Esophagus muscularis mucosa (tissue), 4 donors: ENCODE data around the gene MYBPC1.

Source experiments
- EP300 ChIP-seq: sonication (generic); formaldehyde crosslinking; IDR thresholded peaks from one replicate; pipeline ENCODE4 v1.6.1; 2017; ENCODE audit warnings: antibody characterized with exemption
- POLR2A ChIP-seq: fragments of 450-650 bp; IDR thresholded peaks from one replicate; pipeline ENCODE4 v1.6.1; 2017; ENCODE audit warnings: antibody characterized with exemption, moderate library complexity, mild to moderate bottlenecking, low read depth
- POLR2AphosphoS5 ChIP-seq, 2 donors: sonication (generic); formaldehyde crosslinking; IDR thresholded peaks; one replicate each; pipeline ENCODE4 v1.6.1; 2017; ENCODE audit warnings: antibody characterized with exemption in 2 of 2
- TF ChIP-seq, protein P1 (sequence below), 3 experiments: fragments of 200-600 bp in 2 of 3; fragments of 450-650 bp in 1 of 3; sonication (generic) in 2 of 3; IDR thresholded peaks; one replicate each; pipeline ENCODE4 v1.5.1; 2017 to 2019; ENCODE audit warnings: antibody characterized with exemption in 3 of 3, mild to moderate bottlenecking in 2 of 3, moderate library complexity in 1 of 3

DNA sequence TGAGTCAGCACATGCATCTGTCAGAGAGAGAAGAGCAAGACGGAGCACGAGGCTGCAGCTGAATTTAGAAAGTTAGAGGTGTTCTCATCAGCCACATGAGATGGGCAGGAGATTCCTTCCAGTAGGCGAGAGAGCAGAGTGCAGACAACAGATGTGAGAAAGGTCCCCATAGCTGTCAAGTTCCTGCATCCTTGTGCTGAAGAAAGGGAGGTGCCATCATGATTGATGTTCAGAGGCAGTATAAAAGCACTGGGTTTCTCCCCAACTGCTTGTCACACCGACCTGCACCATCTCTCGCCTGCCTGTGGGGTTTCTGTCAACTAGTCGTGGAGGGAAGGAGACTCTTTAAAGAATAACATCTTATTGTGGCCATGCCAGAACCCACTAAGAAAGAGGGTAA is at the start of gene MYBPC1:
- TF ChIP-seq POLR2A, result peak; percentile 36
- no peak for TF ChIP-seq POLR2AphosphoS5 (IDR thresholded peaks at IDR 0.05)
- TF ChIP-seq, protein P1, sequence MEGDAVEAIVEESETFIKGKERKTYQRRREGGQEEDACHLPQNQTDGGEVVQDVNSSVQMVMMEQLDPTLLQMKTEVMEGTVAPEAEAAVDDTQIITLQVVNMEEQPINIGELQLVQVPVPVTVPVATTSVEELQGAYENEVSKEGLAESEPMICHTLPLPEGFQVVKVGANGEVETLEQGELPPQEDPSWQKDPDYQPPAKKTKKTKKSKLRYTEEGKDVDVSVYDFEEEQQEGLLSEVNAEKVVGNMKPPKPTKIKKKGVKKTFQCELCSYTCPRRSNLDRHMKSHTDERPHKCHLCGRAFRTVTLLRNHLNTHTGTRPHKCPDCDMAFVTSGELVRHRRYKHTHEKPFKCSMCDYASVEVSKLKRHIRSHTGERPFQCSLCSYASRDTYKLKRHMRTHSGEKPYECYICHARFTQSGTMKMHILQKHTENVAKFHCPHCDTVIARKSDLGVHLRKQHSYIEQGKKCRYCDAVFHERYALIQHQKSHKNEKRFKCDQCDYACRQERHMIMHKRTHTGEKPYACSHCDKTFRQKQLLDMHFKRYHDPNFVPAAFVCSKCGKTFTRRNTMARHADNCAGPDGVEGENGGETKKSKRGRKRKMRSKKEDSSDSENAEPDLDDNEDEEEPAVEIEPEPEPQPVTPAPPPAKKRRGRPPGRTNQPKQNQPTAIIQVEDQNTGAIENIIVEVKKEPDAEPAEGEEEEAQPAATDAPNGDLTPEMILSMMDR (IDR thresholded peaks at IDR 0.05), result no peak
- TF ChIP-seq EP300, result no peak
